Spleen (tissue), 11 donors: ENCODE data around the gene SLC38A11. TPM values are rescaled to one million over a fixed set of nuclear protein-coding genes. Genes with fewer than 3 reads are reported as not detected.

Experiments
- DNase-seq: peaks from one replicate; pipeline ENCODE4 v3.0.0-alpha.2; 2020
- H3K27ac ChIP-seq, 8 donors: fragments of 200-600 bp; sonication (generic) in 7 of 8; 1 replicate in 4 of 8; 2 replicates in 4 of 8; pipeline versions ENCODE4 v1.5.0 to v1.8.0; 2016 to 2021; ENCODE audit warnings: inconsistent platforms in 4 of 8, mild to moderate bottlenecking in 4 of 8, moderate library complexity in 1 of 8
- H3K27me3 ChIP-seq, 7 donors: fragments of 200-600 bp; sonication (generic) in 6 of 7; replicated peaks in 1 of 7; 1 replicate in 4 of 7; 2 replicates in 3 of 7; pipeline versions ENCODE4 v1.5.0 to v1.8.0; 2016 to 2021; ENCODE audit warnings: inconsistent platforms in 3 of 7, mild to moderate bottlenecking in 1 of 7
- H3K36me3 ChIP-seq, 6 donors: fragments of 200-600 bp; sonication (generic) in 5 of 6; 1 replicate in 4 of 6; 2 replicates in 2 of 6; pipeline versions ENCODE4 v1.5.0 to v1.8.0; 2016 to 2021; ENCODE audit warnings: inconsistent platforms in 2 of 6
- H3K4me1 ChIP-seq, 6 donors: fragments of 200-600 bp; sonication (generic) in 5 of 6; 1 replicate in 3 of 6; 2 replicates in 3 of 6; pipeline versions ENCODE4 v1.5.0 to v1.8.0; 2016 to 2021; ENCODE audit warnings: inconsistent platforms in 3 of 6
- H3K4me3 ChIP-seq, 8 donors: fragments of 200-600 bp; sonication (generic) in 7 of 8; 1 replicate in 4 of 8; 2 replicates in 4 of 8; pipeline versions ENCODE4 v1.5.0 to v1.8.0; 2016 to 2021; ENCODE audit warnings: inconsistent platforms in 4 of 8, mild to moderate bottlenecking in 4 of 8, moderate library complexity in 2 of 8
- H3K9me3 ChIP-seq, 8 donors: fragments of 200-600 bp; sonication (generic) in 7 of 8; 1 replicate in 4 of 8; 2 replicates in 4 of 8; pipeline versions ENCODE4 v1.5.0 to v1.8.0; 2016 to 2021; ENCODE audit warnings: inconsistent platforms in 4 of 8
- POLR2A ChIP-seq, 3 donors: fragments of 450-650 bp; IDR thresholded peaks; one replicate each; pipeline ENCODE4 v1.5.1; 2017; ENCODE audit warnings: antibody characterized with exemption in 3 of 3, mild to moderate bottlenecking in 1 of 3
- POLR2AphosphoS5 ChIP-seq, 3 donors: sonication (generic); formaldehyde crosslinking; IDR thresholded peaks; one replicate each; pipeline ENCODE4 v1.5.1; 2017; ENCODE audit warnings: antibody characterized with exemption in 3 of 3
- WGBS, 5 donors: extraction: QIAGEN DNeasy Blood & Tissue Kit in 3 of 5; methylation state at CpG; one replicate each; pipeline versions ENCODE4 v1.1.5 to v1.1.7; 2013 to 2018; 5-methylcytosine and 5-hydroxymethylcytosine counted together
- intact Hi-C: fragments of 100-400 bp; cut with DNase I; formaldehyde crosslinking; loops from one replicate; pipeline ENCODE4 v1.15.0; 2023; ENCODE audit warnings: low total_unique reads
- polyA plus RNA-seq, 3 donors: library from polyadenylated mRNA; stranded (reverse); fragments of 200-250 nt; gene quantifications; one replicate each; pipeline ENCODE4 v1.2.1, GENCODE V29; 2013
- total RNA-seq, 7 donors: library from RNA; depleted of rRNA in 3 of 7; stranded (reverse); fragments of >200 nt in 3 of 7; fragmentation: NEBNext Ultra II Directional in 4 of 7; extraction: Animal tissue kit (Norgen Biotek cat#: 25700) in 4 of 7; gene quantifications; one replicate each; pipeline versions ENCODE4 v1.1.0 to v1.2.1, GENCODE V29; 2016 to 2021
- TF ChIP-seq, protein P1 (sequence below), 11 experiments: fragments of 200-600 bp in 7 of 11; fragments of 450-650 bp in 4 of 11; sonication (generic) in 4 of 11; IDR thresholded peaks in 8 of 11; conservative IDR thresholded peaks in 3 of 11; 1 replicate in 7 of 11; 2 replicates in 4 of 11; pipeline versions ENCODE4 v1.4.0 to v1.8.0; 2016 to 2021; ENCODE audit warnings: antibody characterized with exemption in 11 of 11, inconsistent platforms in 4 of 11, mild to moderate bottlenecking in 1 of 11
- donor health status: healthy with polysubstance abuse.
- donor health status: DM: no; HTN: no; CAD: no; lungs with moderate emphysema.
- donor health status: DM: no; HTN: no; CAD: no.
- donor health status: Bipolar disorder and iron deficiency.
- donor health status: healthy.
- donor health status: DM: no; HTN: no; CAD: no.
- donor health status: DM: yes; HTN: yes; CAD: no.

Gene SLC38A11
- total and polyA plus RNA-seq, 10 donors, result 5.8 to 48.6 (median 24.5) TPM

DNA sequence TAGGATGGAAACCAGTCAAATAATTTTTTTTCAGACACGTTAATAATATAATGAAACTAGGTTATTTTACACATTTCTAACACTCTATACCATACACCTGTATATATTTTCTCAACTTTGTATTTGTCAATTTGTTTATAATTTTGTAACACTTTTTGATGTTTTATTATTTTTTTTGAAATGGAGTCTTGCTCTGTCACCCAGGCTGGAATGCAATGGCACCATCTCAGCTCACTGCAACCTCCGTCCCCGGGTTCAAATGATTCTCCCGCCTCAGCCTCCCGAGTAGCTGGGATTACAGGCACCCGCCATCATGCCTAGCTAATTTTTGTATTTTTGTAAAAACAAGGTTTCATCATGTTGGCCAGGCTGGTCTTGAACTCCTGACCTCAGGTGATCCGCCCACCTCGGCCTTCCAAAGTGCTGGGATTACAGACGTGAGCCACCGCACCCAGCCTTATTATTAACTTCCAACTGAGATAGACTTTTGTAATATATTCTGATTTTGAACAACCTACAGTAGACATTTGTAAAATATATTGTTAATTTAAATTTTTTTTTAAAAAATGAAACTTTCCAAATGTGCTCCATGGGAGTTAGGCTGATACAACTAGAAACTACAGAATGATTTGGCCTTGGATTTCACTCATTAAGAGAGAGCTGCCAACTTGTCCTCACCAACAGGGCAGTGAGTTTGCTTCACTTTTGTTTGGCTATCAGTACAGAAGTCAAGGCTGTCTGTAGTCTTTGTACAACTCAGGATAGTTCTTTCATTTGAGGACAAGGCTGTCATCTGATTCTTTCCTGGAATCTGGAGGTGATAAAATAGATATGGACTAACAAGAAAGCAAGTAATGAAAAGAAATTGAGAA lies 79.8 kb downstream of the SLC38A11 start:
- TF ChIP-seq, protein P1, sequence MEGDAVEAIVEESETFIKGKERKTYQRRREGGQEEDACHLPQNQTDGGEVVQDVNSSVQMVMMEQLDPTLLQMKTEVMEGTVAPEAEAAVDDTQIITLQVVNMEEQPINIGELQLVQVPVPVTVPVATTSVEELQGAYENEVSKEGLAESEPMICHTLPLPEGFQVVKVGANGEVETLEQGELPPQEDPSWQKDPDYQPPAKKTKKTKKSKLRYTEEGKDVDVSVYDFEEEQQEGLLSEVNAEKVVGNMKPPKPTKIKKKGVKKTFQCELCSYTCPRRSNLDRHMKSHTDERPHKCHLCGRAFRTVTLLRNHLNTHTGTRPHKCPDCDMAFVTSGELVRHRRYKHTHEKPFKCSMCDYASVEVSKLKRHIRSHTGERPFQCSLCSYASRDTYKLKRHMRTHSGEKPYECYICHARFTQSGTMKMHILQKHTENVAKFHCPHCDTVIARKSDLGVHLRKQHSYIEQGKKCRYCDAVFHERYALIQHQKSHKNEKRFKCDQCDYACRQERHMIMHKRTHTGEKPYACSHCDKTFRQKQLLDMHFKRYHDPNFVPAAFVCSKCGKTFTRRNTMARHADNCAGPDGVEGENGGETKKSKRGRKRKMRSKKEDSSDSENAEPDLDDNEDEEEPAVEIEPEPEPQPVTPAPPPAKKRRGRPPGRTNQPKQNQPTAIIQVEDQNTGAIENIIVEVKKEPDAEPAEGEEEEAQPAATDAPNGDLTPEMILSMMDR (IDR thresholded peaks at IDR 0.05 in 8 of 11, conservative IDR thresholded peaks at IDR 0.05 in 3 of 11), result no peak
- TF ChIP-seq POLR2A (IDR thresholded peaks at IDR 0.05) (no peak), POLR2AphosphoS5 (IDR thresholded peaks at IDR 0.05) (no peak)
- intact Hi-C loops, result no loop called here
- no peak for DNase-seq
- H3K4me3 ChIP-seq, result no peak overlapping the region
- peaks cover 0 to 7% (median 0%) of the 10 kb centered on the region in 6 donors for H3K4me1 ChIP-seq
- WGBS, 5 donors, result 93 to 98% (median 94%) methylated on average over 10 of the region's 10 CpGs
- no peaks in the 10 kb centered on the region for H3K27me3 ChIP-seq
- no peak overlapping the region for H3K27ac ChIP-seq
- H3K36me3 ChIP-seq, result no peaks in the 10 kb centered on the region
- no peaks in the 10 kb centered on the region for H3K9me3 ChIP-seq

DNA sequence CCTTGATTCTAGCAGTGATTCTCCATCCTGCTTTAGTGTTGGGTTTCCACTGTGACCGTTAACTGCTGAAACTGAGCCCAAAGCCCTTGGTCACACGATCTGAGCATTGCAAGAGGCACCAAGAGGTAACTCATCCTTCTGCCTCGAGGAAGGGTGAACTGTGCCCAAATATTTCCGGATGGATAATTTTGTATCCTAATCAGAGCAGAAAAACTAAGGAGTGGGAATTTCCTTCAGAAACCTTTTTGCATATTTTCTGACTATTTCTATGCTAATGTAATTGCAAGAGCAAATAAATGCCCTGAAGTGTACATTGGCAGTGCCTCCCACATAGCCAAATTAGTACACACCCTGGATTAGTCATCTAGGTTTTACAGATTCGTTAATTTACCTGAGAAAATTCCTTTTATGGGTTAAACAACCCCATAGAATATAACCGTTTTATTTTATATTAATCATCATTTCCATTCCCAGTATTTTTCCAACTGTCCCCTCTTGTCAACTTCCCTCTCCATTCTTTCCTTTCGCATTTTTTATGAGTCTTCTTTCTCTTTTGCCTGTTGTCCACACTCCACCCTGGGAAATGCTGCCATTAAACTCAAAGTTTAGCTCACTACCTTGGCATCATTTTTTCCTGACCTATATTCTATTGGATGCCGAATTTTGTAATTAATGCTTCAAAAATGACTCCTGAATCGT lies 82.0 kb downstream of the SLC38A11 start:
- no peaks in the 10 kb centered on the region for H3K27me3 ChIP-seq
- H3K9me3 ChIP-seq, result no peaks in the 10 kb centered on the region
- intact Hi-C loops, result no loop called here
- WGBS, 5 donors, result 86 to 90% (median 87%) methylated on average over 9 of the region's 9 CpGs
- TF ChIP-seq POLR2AphosphoS5 (IDR thresholded peaks at IDR 0.05) (no peak), POLR2A (IDR thresholded peaks at IDR 0.05) (no peak)
- TF ChIP-seq, protein P1 (IDR thresholded peaks at IDR 0.05 in 8 of 11, conservative IDR thresholded peaks at IDR 0.05 in 3 of 11), result no peak
- H3K36me3 ChIP-seq, result no peaks in the 10 kb centered on the region
- DNase-seq, result no peak
- no peak overlapping the region for H3K4me3 ChIP-seq
- no peak overlapping the region for H3K27ac ChIP-seq
- peaks cover 0 to 12% (median 0%) of the 10 kb centered on the region in 6 donors for H3K4me1 ChIP-seq

DNA sequence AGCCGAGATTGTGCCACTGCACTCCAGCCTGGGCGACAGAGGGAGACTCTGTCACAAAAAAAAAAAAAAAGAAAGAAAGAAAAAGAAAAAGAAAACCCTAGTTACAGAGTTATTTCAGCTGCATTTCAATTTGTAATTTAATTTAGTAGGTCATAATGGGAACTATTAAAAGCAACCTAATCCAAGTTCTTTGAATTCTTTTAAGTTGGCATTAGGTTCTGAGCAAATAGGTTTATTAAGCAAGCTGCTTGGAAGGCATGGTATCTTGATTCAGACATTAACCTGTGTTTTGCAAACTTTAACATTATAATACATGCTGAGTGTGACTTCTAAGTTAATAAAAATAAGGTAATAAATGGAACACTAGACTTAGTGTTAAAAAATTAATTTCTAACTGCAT lies 83.9 kb downstream of the SLC38A11 start:
- intact Hi-C loops, result no loop called here
- Histone ChIP-seq H3K36me3 (no peaks in the 10 kb centered on the region), H3K4me3 (no peak overlapping the region), H3K9me3 (no peaks in the 10 kb centered on the region), H3K4me1 (peaks cover 0 to 14% (median 0%) of the 10 kb centered on the region in 6 donors), H3K27ac (no peak overlapping the region), H3K27me3 (no peaks in the 10 kb centered on the region)
- DNase-seq, result no peak
- 84 to 98% (median 96%) methylated on average over 2 of the region's 2 CpGs for WGBS, 5 donors
- TF ChIP-seq POLR2A (IDR thresholded peaks at IDR 0.05) (no peak), POLR2AphosphoS5 (IDR thresholded peaks at IDR 0.05) (no peak)
- TF ChIP-seq, protein P1 (IDR thresholded peaks at IDR 0.05 in 8 of 11, conservative IDR thresholded peaks at IDR 0.05 in 3 of 11), result no peak

DNA sequence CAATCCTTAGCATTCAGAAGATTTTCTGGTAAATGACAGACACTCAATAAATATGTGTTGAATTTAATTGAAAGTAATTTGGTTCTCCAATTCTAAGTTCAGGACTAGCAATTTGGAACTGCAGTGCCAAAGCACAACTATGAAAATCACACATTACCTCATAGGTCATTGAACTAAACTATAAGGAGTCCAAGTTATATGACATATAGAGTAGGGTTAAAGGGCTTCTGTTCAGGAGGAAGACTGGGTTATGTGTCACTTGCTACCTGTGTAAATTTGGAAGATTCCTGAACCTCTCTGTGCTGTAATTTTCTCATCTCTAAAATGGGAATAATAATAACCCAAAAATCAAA lies 85.9 kb downstream of the SLC38A11 start:
- H3K4me1 ChIP-seq, result peaks cover 0 to 14% (median 0%) of the 10 kb centered on the region in 6 donors
- no peak for DNase-seq
- H3K9me3 ChIP-seq, result no peaks in the 10 kb centered on the region
- no peaks in the 10 kb centered on the region for H3K27me3 ChIP-seq
- no peak for TF ChIP-seq POLR2AphosphoS5 (IDR thresholded peaks at IDR 0.05)
- TF ChIP-seq, protein P1 (IDR thresholded peaks at IDR 0.05 in 8 of 11, conservative IDR thresholded peaks at IDR 0.05 in 3 of 11), result no peak
- no peak for TF ChIP-seq POLR2A (IDR thresholded peaks at IDR 0.05)
- H3K4me3 ChIP-seq, result no peak overlapping the region
- H3K27ac ChIP-seq, result no peak overlapping the region
- H3K36me3 ChIP-seq, result no peaks in the 10 kb centered on the region
- intact Hi-C loops, result no loop called here
